WTC11 (cell line): Measurements from ENCODE around the gene CIB2. TPM values are rescaled to one million over a fixed set of nuclear protein-coding genes. Genes with fewer than 3 reads are reported as not detected.

Experiments
- ATAC-seq: fragments of 200-7000 bp; cut with Tn5 transposase; 2 replicates; pipeline ENCODE4 v1.10.0; 2021; ENCODE audit warnings: mild to moderate bottlenecking, moderate library complexity
- CTCF ChIA-PET: fragments of 300-600 bp; sonication (Branson Sonifier 250); formaldehyde crosslinking; loops from one replicate; lab custom pipeline; 2021; ENCODE audit warnings: antibody characterized with exemption; lab: Charles Lee
- POLR2A ChIA-PET: fragments of 350-600 bp; sonication (Branson Sonifier 250); formaldehyde crosslinking; loops from one replicate; lab custom pipeline; 2021; ENCODE audit warnings: antibody characterized with exemption; lab: Charles Lee
- DNase-seq: peaks from one replicate; pipeline ENCODE4 v3.0.0; 2021; ENCODE audit warnings: low spot score
- H3K27ac Mint-ChIP-seq: 2 replicates; pipeline ENCODE4 v1.8.0; 2021; ENCODE audit warnings: mixed read lengths
- H3K27me3 Mint-ChIP-seq: 2 replicates; pipeline ENCODE4 v1.8.0; 2021; ENCODE audit warnings: low read depth, mild to moderate bottlenecking, moderate library complexity, mixed read lengths
- H3K36me3 Mint-ChIP-seq: 2 replicates; pipeline ENCODE4 v1.8.0; 2021; ENCODE audit warnings: mixed read lengths
- H3K4me1 Mint-ChIP-seq: 2 replicates; pipeline ENCODE4 v1.8.0; 2022; ENCODE audit warnings: mixed read lengths
- H3K4me3 Mint-ChIP-seq: 2 replicates; pipeline ENCODE4 v1.8.0; 2021; ENCODE audit warnings: mild to moderate bottlenecking, moderate library complexity, mixed read lengths
- H3K9me3 Mint-ChIP-seq: 2 replicates; pipeline ENCODE4 v1.8.0; 2021; ENCODE audit warnings: mixed read lengths
- CREM ChIP-seq: sonication (generic); formaldehyde crosslinking; IDR thresholded peaks from 2 replicates; pipeline ENCODE4 v1.8.1; 2022; ENCODE audit warnings: mild to moderate bottlenecking, missing genetic modification reagents, moderate library complexity
- EMX1 ChIP-seq: fragments of 250-450 bp; sonication (Bioruptor Pico); IDR thresholded peaks from 2 replicates; pipeline ENCODE4 v1.8.0; 2021; ENCODE audit warnings: mild to moderate bottlenecking
- GABPB1 ChIP-seq: sonication (generic); formaldehyde crosslinking; IDR thresholded peaks from 2 replicates; pipeline ENCODE4 v1.8.1; 2023; ENCODE audit warnings: mild to moderate bottlenecking, missing genetic modification reagents
- MYBL2 ChIP-seq: sonication (generic); formaldehyde crosslinking; IDR thresholded peaks from 2 replicates; pipeline ENCODE4 v1.8.1; 2023; ENCODE audit warnings: mild to moderate bottlenecking, moderate library complexity, missing genetic modification reagents
- NFYB ChIP-seq: sonication (generic); formaldehyde crosslinking; conservative IDR thresholded peaks from 2 replicates; pipeline ENCODE4 v1.8.0; 2022; ENCODE audit warnings: low read depth, missing genetic modification reagents
- OVOL2 ChIP-seq: fragments of 250-450 bp; sonication (Bioruptor Pico); IDR thresholded peaks from 2 replicates; pipeline ENCODE4 v1.9.0; 2021; ENCODE audit warnings: mild to moderate bottlenecking, borderline replicate concordance
- PRRX2 ChIP-seq: fragments of 250-450 bp; sonication (Bioruptor Pico); IDR thresholded peaks from 2 replicates; pipeline ENCODE4 v1.8.0; 2021; ENCODE audit warnings: mild to moderate bottlenecking
- SMAD4 ChIP-seq: sonication (generic); formaldehyde crosslinking; IDR thresholded peaks from 2 replicates; pipeline ENCODE4 v1.8.0; 2022; ENCODE audit warnings: mild to moderate bottlenecking, missing genetic modification reagents
- TCF7 ChIP-seq: sonication (generic); formaldehyde crosslinking; IDR thresholded peaks from 2 replicates; pipeline ENCODE4 v1.8.0; 2022; ENCODE audit warnings: mild to moderate bottlenecking, low read depth, missing genetic modification reagents, moderate library complexity
- ZBTB21 ChIP-seq: sonication (generic); formaldehyde crosslinking; IDR thresholded peaks from 2 replicates; pipeline ENCODE4 v1.8.1; 2023; ENCODE audit warnings: mild to moderate bottlenecking, missing genetic modification reagents, borderline replicate concordance
- ZNF423 ChIP-seq: fragments of 250-450 bp; sonication (Bioruptor Pico); IDR thresholded peaks from 2 replicates; pipeline ENCODE4 v2.1.2; 2022; ENCODE audit warnings: mild to moderate bottlenecking, moderate library complexity
- total RNA-seq: library from RNA; stranded (reverse); gene quantifications from 3 replicates; pipeline ENCODE4 v1.2.3, GENCODE V29; 2021
- TF ChIP-seq, protein P1 (sequence below): sonication (generic); formaldehyde crosslinking; IDR thresholded peaks from 2 replicates; pipeline ENCODE4 v1.8.1; 2023; ENCODE audit warnings: mild to moderate bottlenecking, moderate library complexity, missing genetic modification reagents
- TF ChIP-seq, protein P2 (sequence below): fragments of 250-450 bp; sonication (Bioruptor Pico); IDR thresholded peaks from 2 replicates; pipeline ENCODE4 v2.1.2; 2022; ENCODE audit warnings: mild to moderate bottlenecking, moderate library complexity
- TF ChIP-seq, protein P3 (sequence below): sonication (generic); formaldehyde crosslinking; IDR thresholded peaks from 2 replicates; pipeline ENCODE4 v1.8.1; 2023; ENCODE audit warnings: mild to moderate bottlenecking, missing genetic modification reagents, moderate library complexity
- TF ChIP-seq, protein P4 (sequence below): sonication (generic); formaldehyde crosslinking; IDR thresholded peaks from 2 replicates; pipeline ENCODE4 v1.8.1; 2022; ENCODE audit warnings: mild to moderate bottlenecking, missing genetic modification reagents, moderate library complexity, borderline replicate concordance
- TF ChIP-seq, protein P5 (sequence below): sonication (generic); formaldehyde crosslinking; IDR thresholded peaks from 2 replicates; pipeline ENCODE4 v1.8.1; 2022; ENCODE audit warnings: missing genetic modification reagents, borderline replicate concordance
- TF ChIP-seq, protein P6 (sequence below): sonication (generic); formaldehyde crosslinking; IDR thresholded peaks from 2 replicates; pipeline ENCODE4 v1.8.0; 2023; ENCODE audit warnings: missing genetic modification reagents
- TF ChIP-seq, protein P7 (sequence below): sonication (generic); formaldehyde crosslinking; IDR thresholded peaks from 2 replicates; pipeline ENCODE4 v1.8.1; 2023; ENCODE audit warnings: mild to moderate bottlenecking, missing genetic modification reagents, borderline replicate concordance

CIB2 gene
- total RNA-seq, 1 experiment from 2014 or later = 45.2 TPM

DNA sequence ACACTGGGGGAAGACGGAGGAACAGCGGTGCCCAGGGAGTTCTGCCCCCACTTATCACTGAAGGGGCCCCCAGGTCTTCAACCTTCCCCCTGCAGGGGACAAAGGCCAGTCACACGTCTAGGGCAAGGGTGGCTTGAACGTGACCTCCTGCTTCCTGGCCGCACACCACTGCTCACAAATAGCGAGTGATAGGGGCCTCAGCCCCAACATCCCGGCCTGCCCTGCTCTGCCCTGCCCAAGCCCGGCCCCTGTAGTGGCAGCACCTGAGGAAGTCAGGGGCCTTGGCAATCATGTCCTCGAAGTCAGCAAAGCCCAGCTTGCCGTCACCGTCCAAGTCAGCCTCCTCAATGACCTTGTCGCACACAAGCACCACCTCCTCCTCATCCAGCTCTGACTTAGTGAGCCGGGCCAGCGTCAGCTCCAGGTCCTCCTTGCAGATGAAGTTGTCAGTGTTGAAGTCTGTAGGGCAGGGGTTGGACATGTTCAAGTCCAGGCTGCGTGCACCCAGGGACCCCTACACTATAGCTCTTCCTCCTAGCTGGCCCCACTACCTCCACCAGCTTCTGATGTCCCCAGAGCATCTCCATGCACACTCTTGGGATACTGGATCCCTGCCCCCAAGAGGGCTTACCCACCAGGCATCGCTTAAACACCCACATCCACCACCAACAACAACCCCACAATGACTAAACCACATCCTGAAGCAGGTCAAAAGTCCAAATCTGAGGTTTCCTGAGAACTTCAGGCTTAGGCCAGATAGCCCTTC is 25.6 kb downstream of the CIB2 start:
- TF ChIP-seq, protein P1, sequence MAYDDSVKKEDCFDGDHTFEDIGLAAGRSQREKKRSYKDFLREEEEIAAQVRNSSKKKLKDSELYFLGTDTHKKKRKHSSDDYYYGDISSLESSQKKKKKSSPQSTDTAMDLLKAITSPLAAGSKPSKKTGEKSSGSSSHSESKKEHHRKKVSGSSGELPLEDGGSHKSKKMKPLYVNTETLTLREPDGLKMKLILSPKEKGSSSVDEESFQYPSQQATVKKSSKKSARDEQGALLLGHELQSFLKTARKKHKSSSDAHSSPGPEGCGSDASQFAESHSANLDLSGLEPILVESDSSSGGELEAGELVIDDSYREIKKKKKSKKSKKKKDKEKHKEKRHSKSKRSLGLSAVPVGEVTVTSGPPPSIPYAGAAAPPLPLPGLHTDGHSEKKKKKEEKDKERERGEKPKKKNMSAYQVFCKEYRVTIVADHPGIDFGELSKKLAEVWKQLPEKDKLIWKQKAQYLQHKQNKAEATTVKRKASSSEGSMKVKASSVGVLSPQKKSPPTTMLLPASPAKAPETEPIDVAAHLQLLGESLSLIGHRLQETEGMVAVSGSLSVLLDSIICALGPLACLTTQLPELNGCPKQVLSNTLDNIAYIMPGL (CRISPR knock-in tag) = no peak
- TF ChIP-seq, protein P2, sequence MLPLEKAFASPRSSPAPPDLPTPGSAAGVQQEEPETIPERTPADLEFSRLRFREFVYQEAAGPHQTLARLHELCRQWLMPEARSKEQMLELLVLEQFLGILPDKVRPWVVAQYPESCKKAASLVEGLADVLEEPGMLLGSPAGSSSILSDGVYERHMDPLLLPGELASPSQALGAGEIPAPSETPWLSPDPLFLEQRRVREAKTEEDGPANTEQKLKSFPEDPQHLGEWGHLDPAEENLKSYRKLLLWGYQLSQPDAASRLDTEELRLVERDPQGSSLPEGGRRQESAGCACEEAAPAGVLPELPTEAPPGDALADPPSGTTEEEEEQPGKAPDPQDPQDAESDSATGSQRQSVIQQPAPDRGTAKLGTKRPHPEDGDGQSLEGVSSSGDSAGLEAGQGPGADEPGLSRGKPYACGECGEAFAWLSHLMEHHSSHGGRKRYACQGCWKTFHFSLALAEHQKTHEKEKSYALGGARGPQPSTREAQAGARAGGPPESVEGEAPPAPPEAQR = no peak
- TF ChIP-seq, protein P3, sequence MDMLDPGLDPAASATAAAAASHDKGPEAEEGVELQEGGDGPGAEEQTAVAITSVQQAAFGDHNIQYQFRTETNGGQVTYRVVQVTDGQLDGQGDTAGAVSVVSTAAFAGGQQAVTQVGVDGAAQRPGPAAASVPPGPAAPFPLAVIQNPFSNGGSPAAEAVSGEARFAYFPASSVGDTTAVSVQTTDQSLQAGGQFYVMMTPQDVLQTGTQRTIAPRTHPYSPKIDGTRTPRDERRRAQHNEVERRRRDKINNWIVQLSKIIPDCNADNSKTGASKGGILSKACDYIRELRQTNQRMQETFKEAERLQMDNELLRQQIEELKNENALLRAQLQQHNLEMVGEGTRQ (CRISPR knock-in tag) = no peak
- no peak for TF ChIP-seq ZNF423
- TF ChIP-seq, protein P4, sequence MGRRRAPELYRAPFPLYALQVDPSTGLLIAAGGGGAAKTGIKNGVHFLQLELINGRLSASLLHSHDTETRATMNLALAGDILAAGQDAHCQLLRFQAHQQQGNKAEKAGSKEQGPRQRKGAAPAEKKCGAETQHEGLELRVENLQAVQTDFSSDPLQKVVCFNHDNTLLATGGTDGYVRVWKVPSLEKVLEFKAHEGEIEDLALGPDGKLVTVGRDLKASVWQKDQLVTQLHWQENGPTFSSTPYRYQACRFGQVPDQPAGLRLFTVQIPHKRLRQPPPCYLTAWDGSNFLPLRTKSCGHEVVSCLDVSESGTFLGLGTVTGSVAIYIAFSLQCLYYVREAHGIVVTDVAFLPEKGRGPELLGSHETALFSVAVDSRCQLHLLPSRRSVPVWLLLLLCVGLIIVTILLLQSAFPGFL = no peak
- peaks cover 3% of the 10 kb centered on the region; the same call in 1 of the 2 replicates for H3K4me1 Mint-ChIP-seq
- CTCF ChIA-PET = interaction anchor here (1.2 kb wide), 1 partner anchor 35 kb away, joined by 3 read pairs; no protein-coding TSS in a partner anchor
- no peaks in the 10 kb centered on the region for H3K9me3 Mint-ChIP-seq
- H3K27ac Mint-ChIP-seq = no peak overlapping the region
- H3K36me3 Mint-ChIP-seq = peaks cover 9% of the 10 kb centered on the region; the same call in 1 of the 2 replicates
- DNase-seq (no peak), ATAC-seq (no peak)
- no peak overlapping the region for H3K4me3 Mint-ChIP-seq
- POLR2A ChIA-PET = no interaction called here
- no peaks in the 10 kb centered on the region for H3K27me3 Mint-ChIP-seq

DNA sequence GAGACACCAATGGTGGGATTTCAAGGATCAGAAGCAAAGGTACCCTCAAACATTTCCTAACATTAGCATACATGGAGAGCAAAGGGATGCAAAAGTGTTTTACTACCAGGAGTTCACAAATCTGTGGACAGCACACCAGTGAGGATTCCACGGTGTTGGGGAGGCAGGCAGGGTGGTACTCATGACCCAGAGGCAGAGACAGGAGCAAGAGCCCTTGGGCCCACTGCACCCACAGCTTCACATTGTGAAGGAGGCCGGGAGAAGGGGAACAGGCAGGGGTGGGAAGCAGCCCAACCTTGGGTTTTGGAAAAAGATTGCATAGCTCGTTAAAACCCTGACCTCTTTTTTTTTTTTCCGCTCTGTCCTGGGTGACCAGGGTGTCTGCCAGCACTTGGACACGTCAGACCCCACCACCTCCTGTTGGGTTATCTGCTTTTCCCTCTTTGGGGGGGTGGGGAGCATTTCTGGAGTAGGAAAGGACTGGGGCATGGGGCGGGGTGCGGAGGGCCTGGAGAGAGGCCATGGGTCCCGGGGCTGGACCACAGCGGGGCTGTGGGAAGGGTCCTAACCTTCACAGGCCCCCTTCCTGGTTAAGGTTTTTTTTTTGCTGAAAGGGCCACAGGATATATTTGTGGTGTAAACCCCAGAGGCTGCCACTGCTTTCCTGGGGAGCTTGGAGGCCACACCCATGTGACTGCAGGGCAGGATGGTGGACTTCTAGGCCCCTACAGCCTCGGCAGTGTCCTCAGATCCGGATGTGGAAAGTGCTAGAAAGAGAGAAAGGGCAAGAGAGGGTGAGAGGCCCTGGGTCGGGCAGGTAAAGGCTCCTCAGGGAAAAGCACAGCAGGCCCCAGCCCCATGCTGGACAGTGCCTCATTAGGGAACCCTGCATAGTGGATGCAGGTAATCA is 26.4 kb downstream of the CIB2 start:
- Mint-ChIP-seq H3K36me3 (peaks cover 9% of the 10 kb centered on the region; the same call in 1 of the 2 replicates), H3K4me3 (no peak overlapping the region), H3K27me3 (no peaks in the 10 kb centered on the region), H3K4me1 (peaks cover 3% of the 10 kb centered on the region; the same call in 1 of the 2 replicates), H3K9me3 (no peaks in the 10 kb centered on the region), H3K27ac (no peak overlapping the region)
- ATAC-seq (no peak), DNase-seq (no peak)
- no peak for TF ChIP-seq TCF7 (CRISPR knock-in tag)
- no peak for TF ChIP-seq NFYB
- TF ChIP-seq OVOL2 = no peak
- no peak for TF ChIP-seq GABPB1 (CRISPR knock-in tag)
- TF ChIP-seq, protein P5, sequence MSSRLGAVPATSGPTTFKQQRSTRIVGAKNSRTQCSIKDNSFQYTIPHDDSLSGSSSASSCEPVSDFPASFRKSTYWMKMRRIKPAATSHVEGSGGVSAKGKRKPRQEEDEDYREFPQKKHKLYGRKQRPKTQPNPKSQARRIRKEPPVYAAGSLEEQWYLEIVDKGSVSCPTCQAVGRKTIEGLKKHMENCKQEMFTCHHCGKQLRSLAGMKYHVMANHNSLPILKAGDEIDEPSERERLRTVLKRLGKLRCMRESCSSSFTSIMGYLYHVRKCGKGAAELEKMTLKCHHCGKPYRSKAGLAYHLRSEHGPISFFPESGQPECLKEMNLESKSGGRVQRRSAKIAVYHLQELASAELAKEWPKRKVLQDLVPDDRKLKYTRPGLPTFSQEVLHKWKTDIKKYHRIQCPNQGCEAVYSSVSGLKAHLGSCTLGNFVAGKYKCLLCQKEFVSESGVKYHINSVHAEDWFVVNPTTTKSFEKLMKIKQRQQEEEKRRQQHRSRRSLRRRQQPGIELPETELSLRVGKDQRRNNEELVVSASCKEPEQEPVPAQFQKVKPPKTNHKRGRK (CRISPR knock-in tag) = no peak
- no peak for TF ChIP-seq MYBL2 (CRISPR knock-in tag)
- ChIA-PET POLR2A (no interaction called here), CTCF (interaction anchor here (1.2 kb wide), 1 partner anchor 34 kb away, joined by 3 read pairs; no protein-coding TSS in a partner anchor)

DNA sequence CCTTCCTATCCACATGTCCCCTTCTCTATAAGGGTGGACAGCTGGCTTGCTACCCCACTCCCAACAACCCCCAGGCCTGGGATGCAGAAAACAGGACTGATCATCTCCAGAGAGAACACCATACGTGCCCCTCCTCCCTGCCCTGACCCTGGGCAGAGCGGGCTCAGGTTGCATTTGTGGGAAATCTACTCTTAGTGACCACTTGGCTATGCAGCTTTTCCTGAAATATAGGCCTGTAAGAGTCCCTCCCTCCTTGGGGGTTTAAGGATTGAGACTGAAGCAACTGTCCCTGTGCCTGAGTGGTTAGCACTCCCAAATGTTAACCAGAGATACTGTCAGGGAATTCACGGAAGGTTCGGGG is 27.1 kb downstream of the CIB2 start:
- DNase-seq = no peak
- Mint-ChIP-seq H3K4me1 (peaks cover 3% of the 10 kb centered on the region; the same call in 1 of the 2 replicates), H3K36me3 (peaks cover 9% of the 10 kb centered on the region; the same call in 1 of the 2 replicates), H3K27me3 (no peaks in the 10 kb centered on the region; the same call in 1 of the 2 replicates), H3K4me3 (no peak overlapping the region), H3K27ac (no peak overlapping the region), H3K9me3 (no peaks in the 10 kb centered on the region)
- CTCF ChIA-PET = interaction anchor here (1.0 to 1.4 kb wide), 2 partner anchors 104 to 145 kb away, joined by 3 to 4 read pairs; no protein-coding TSS in a partner anchor
- POLR2A ChIA-PET = no interaction called here
- no peak for ATAC-seq
- no peak for TF ChIP-seq EMX1 (CRISPR knock-in tag)
- no peak for TF ChIP-seq ZBTB21
- no peak for TF ChIP-seq SMAD4 (CRISPR knock-in tag)
- TF ChIP-seq, protein P6, sequence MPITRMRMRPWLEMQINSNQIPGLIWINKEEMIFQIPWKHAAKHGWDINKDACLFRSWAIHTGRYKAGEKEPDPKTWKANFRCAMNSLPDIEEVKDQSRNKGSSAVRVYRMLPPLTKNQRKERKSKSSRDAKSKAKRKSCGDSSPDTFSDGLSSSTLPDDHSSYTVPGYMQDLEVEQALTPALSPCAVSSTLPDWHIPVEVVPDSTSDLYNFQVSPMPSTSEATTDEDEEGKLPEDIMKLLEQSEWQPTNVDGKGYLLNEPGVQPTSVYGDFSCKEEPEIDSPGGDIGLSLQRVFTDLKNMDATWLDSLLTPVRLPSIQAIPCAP = no peak
- TF ChIP-seq TCF7 (CRISPR knock-in tag) = no peak
- TF ChIP-seq, protein P7, sequence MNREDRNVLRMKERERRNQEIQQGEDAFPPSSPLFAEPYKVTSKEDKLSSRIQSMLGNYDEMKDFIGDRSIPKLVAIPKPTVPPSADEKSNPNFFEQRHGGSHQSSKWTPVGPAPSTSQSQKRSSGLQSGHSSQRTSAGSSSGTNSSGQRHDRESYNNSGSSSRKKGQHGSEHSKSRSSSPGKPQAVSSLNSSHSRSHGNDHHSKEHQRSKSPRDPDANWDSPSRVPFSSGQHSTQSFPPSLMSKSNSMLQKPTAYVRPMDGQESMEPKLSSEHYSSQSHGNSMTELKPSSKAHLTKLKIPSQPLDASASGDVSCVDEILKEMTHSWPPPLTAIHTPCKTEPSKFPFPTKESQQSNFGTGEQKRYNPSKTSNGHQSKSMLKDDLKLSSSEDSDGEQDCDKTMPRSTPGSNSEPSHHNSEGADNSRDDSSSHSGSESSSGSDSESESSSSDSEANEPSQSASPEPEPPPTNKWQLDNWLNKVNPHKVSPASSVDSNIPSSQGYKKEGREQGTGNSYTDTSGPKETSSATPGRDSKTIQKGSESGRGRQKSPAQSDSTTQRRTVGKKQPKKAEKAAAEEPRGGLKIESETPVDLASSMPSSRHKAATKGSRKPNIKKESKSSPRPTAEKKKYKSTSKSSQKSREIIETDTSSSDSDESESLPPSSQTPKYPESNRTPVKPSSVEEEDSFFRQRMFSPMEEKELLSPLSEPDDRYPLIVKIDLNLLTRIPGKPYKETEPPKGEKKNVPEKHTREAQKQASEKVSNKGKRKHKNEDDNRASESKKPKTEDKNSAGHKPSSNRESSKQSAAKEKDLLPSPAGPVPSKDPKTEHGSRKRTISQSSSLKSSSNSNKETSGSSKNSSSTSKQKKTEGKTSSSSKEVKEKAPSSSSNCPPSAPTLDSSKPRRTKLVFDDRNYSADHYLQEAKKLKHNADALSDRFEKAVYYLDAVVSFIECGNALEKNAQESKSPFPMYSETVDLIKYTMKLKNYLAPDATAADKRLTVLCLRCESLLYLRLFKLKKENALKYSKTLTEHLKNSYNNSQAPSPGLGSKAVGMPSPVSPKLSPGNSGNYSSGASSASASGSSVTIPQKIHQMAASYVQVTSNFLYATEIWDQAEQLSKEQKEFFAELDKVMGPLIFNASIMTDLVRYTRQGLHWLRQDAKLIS (CRISPR knock-in tag) = no peak
- no peak for TF ChIP-seq CREM (CRISPR knock-in tag)
- TF ChIP-seq PRRX2 = no peak
